C4-2B (cell line): ENCODE measurements around the gene PTGR3.

Experiments used
- H3K27ac ChIP-seq: fragments of 450-650 bp; 2 replicates; pipeline ENCODE4 v1.5.1; 2017
- CTCF ChIP-seq: fragments of 450-650 bp; conservative IDR thresholded peaks from 2 replicates; pipeline ENCODE4 v1.5.1; 2017; ENCODE audit warnings: mild to moderate bottlenecking
- ZFX ChIP-seq: fragments of 450-650 bp; IDR thresholded peaks from 2 replicates; pipeline ENCODE4 v1.6.1; 2017

The PTGR3 gene

DNA sequence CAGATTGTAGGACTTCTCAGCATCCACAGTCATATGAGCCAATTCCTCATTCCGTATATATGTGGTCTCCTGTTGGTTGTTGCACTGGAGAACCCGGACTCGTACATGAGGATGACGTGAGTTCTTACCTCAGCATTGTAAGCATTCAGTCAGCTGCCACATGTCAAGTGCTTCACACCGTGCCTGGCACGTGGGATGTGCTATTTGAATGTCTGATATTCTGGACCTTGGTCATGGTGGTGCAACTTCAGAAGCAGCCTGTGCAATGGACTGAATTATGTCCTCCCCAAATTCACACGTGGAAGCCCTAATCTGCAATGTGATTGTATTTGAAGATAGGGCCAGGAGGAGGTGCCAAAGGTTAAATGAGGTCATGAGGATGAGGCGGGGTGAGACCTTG lies 32.1 kb downstream of the PTGR3 start:
- H3K27ac ChIP-seq: no peak overlapping the region
- TF ChIP-seq ZFX: no peak
- no peak for TF ChIP-seq CTCF

DNA sequence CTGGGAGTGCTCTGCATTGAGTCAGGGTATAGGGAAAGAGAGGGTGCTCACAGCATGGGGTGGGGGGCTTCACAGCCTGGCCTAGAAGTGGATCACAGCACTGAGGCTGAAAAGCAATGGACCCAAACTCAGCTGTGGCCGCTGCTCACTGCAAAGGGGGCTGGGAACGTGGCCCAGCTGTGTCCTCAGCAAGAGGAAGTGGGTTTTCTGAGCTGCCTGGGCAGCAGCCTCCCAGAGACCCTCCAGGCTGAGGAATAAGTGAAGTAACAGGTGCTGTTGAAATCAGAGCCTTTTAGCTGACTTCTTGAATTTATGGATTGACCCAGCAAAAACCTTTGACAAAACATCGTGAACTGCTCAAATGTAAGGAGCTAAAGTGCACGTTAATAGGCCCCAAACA lies 35.2 kb downstream of the PTGR3 start:
- TF ChIP-seq CTCF (no peak), ZFX (no peak)
- H3K27ac ChIP-seq: no peak overlapping the region

GRCh38 chr18:75173125-75173432 lies 35.9 kb downstream of the PTGR3 start:
- no peak overlapping the region for H3K27ac ChIP-seq
- TF ChIP-seq ZFX (no peak), CTCF (no peak)

GRCh38 chr18:75172299-75173124 lies 36.4 kb downstream of the PTGR3 start:
- TF ChIP-seq CTCF (no peak), ZFX (no peak)
- no peak overlapping the region for H3K27ac ChIP-seq

GRCh38 chr18:75170916-75171315 lies 38.0 kb downstream of the PTGR3 start:
- no peak for TF ChIP-seq CTCF
- no peak for TF ChIP-seq ZFX
- H3K27ac ChIP-seq: no peak overlapping the region

DNA sequence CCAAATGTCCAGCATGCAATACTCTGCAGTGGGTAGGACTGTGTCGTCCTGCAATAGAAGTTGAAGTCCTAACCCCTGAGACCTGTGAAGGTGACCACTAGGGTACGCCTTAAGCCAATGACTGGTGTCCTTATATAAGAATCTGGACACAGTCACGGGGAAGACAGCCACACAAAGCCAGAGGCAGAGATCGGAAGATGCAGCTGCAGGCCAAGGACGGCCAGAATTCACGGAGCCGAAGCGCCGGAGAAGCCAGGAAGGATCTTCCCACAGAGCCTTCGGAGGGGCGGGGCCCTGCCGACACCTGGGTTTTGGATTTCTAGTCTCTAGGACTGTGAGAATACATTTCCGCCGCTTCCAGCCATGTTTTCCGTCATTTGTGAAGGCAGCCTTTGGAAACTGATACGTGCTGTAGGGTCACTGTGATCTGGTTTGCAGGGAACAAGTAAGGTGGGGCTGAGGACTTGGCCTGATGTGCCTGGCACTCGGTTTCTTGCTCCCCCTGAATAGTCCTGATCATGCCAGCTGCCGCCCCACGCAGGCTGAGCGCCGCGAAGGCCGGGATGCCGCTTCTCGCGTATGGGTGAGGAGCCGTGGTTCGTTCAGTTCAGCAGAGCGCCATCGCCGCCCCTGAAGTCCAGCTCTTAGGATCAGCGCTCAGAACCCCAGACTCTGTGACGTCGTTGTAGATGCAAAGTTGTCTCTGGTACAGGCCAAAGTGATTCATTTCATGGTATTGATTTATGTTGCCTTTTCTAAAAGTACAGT lies 38.7 kb downstream of the PTGR3 start:
- H3K27ac ChIP-seq: no peak overlapping the region
- TF ChIP-seq ZFX (no peak), CTCF (no peak)

DNA sequence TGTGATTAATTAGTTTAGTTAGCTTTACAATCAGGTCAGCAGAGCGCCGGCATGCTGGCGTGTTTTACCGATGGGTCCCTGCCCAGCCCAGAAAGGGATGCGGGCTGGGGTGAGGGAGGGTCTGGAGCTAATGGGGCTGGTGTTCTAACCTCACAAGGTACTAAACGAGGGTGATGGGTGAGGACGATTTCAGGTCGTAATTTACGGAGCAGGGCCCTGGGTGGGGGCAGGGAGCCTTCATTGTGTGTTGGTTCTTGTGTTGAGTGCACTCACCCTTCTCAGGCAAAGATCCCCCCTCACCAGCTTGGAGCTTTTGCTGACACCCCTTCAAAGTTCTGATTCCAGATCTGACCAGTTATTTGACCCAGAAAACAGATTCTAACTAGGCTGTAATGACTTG lies 39.5 kb downstream of the PTGR3 start:
- no peak overlapping the region for H3K27ac ChIP-seq
- TF ChIP-seq ZFX (no peak), CTCF (no peak)
